ENCODE results near the gene P2RX4. TPM values are rescaled to one million over a fixed set of nuclear protein-coding genes. Genes with fewer than 3 reads are reported as not detected.

The P2RX4 gene
- total and polyA plus RNA-seq, 7 experiments from 2014 or later = 34.1 to 56.9 (median 42.0) TPM

GRCh38 chr12:121239351-121240061 lies 29.6 kb downstream of the P2RX4 start:
- H3K27ac ChIP-seq (ENCODE audit: low read depth, low read length) = peak overlapping the region; percentile 87
- DNase-seq = peak in 4 of 9 donors; percentile 16 to 30 (median 22)
- peak overlapping the region; percentile 81 to 94 (median 88) for H3K4me3 Mint-ChIP-seq

GRCh38 chr12:121240062-121240420 lies 30.1 kb downstream of the P2RX4 start:
- intact Hi-C loops (cut with micrococcal nuclease) = loop anchor here (1.0 to 5.0 kb wide), 8 partner anchors 15 to 553 kb away; partner anchors contain the start of genes CAMKK2 (in 2 of the 2), MLEC (in 1 of the 2), P2RX4 (in 1 of the 2) and RNF34 (in 1 of the 2)
- peaks cover 0 to 3% (median 0%) of the 10 kb centered on the region in 11 donors for H3K9me3 Mint-ChIP-seq
- H3K4me3 Mint-ChIP-seq = peak overlapping the region; percentile 81 to 94 (median 88)
- ATAC-seq (no peak), DNase-seq (no peak)
- no peaks in the 10 kb centered on the region for H3K27me3 ChIP-seq (ENCODE audit: control insufficient read depth in 2 of 2, insufficient read depth in 2 of 2, low read length in 2 of 2)
- H3K27me3 Mint-ChIP-seq = no peaks in the 10 kb centered on the region
- H3K4me1 ChIP-seq (ENCODE audit: control insufficient read depth in 2 of 2, insufficient read depth in 2 of 2, low read length in 2 of 2) = peaks cover 30 to 44% of the 10 kb centered on the region in 2 donors
- peaks cover 0 to 21% (median 0%) of the 10 kb centered on the region in 3 experiments for H3K36me3 ChIP-seq (ENCODE audit: control insufficient read depth in 2 of 3, insufficient read depth in 3 of 3, low read length in 3 of 3)
- ChIA-PET CTCF (interaction anchor here (0.7 to 3.3 kb wide), 5 partner anchors 9 to 134 kb away, joined by 3 to 22 read pairs (median 4); no protein-coding TSS in a partner anchor), POLR2A (interaction anchor here (0.8 to 3.2 kb wide), 11 partner anchors 8 to 281 kb away, joined by 3 to 49 read pairs (median 3); no protein-coding TSS in a partner anchor)
- peaks cover 26 to 57% (median 47%) of the 10 kb centered on the region in 7 donors for H3K4me1 Mint-ChIP-seq
- H3K36me3 Mint-ChIP-seq = peaks cover 0 to 21% (median 8%) of the 10 kb centered on the region in 5 donors
- peak overlapping the region; percentile 87 for H3K27ac ChIP-seq (ENCODE audit: low read depth, low read length)
- peak overlapping the region; percentile 90 to 100 (median 99) for H3K27ac Mint-ChIP-seq
- peak overlapping the region; percentile 71 for H3K4me3 ChIP-seq (ENCODE audit: low read length)
- no peaks in the 10 kb centered on the region for H3K9me3 ChIP-seq (ENCODE audit: control insufficient read depth in 2 of 3, low read length in 3 of 3)

More at GRCh38 chr12:121239351-121240061, 29.6 kb downstream of the P2RX4 start:
- Histone ChIP-seq H3K4me3 (ENCODE audit: low read length) (peak overlapping the region; percentile 71), H3K36me3 (ENCODE audit: control insufficient read depth in 2 of 3, insufficient read depth in 3 of 3, low read length in 3 of 3) (peaks cover 0 to 24% (median 0%) of the 10 kb centered on the region in 3 experiments), H3K9me3 (ENCODE audit: control insufficient read depth in 2 of 3, low read length in 3 of 3) (no peaks in the 10 kb centered on the region), H3K4me1 (ENCODE audit: control insufficient read depth in 2 of 2, insufficient read depth in 2 of 2, low read length in 2 of 2) (peaks cover 30 to 44% of the 10 kb centered on the region in 2 donors), H3K27me3 (ENCODE audit: control insufficient read depth in 2 of 2, insufficient read depth in 2 of 2, low read length in 2 of 2) (no peaks in the 10 kb centered on the region)
- CTCF ChIA-PET = interaction anchor here (0.7 to 3.3 kb wide), 6 partner anchors 9 to 203 kb away, joined by 3 to 22 read pairs (median 4); no protein-coding TSS in a partner anchor
- H3K36me3 Mint-ChIP-seq = peaks cover 3 to 24% (median 11%) of the 10 kb centered on the region in 5 donors
- intact Hi-C loops (cut with micrococcal nuclease) = loop anchor here (1.0 to 5.0 kb wide), 8 partner anchors 15 to 553 kb away; partner anchors contain the start of genes CAMKK2 (in 2 of the 2), MLEC (in 1 of the 2), P2RX4 (in 1 of the 2) and RNF34 (in 1 of the 2)
- no peaks in the 10 kb centered on the region for H3K27me3 Mint-ChIP-seq
- peaks cover 26 to 57% (median 47%) of the 10 kb centered on the region in 7 donors for H3K4me1 Mint-ChIP-seq
- no peak for ATAC-seq
- peak overlapping the region; percentile 90 to 100 (median 99) for H3K27ac Mint-ChIP-seq
- peaks cover 0 to 3% (median 0%) of the 10 kb centered on the region in 11 donors for H3K9me3 Mint-ChIP-seq
- POLR2A ChIA-PET = interaction anchor here (0.6 to 3.2 kb wide), 15 partner anchors 8 to 280 kb away, joined by 3 to 49 read pairs (median 3); partner anchors contain the start of gene CAMKK2

GRCh38 chr12:121240484-121241101 lies 30.7 kb downstream of the P2RX4 start:
- no peaks in the 10 kb centered on the region for H3K9me3 ChIP-seq (ENCODE audit: control insufficient read depth in 2 of 3, low read length in 3 of 3)
- H3K27me3 ChIP-seq (ENCODE audit: control insufficient read depth in 2 of 2, insufficient read depth in 2 of 2, low read length in 2 of 2) = no peaks in the 10 kb centered on the region
- Mint-ChIP-seq H3K36me3 (peaks cover 0 to 21% (median 8%) of the 10 kb centered on the region in 5 donors), H3K27ac (peak overlapping the region; percentile 90 to 100 (median 99)), H3K4me1 (peaks cover 26 to 57% (median 47%) of the 10 kb centered on the region in 7 donors), H3K27me3 (no peaks in the 10 kb centered on the region), H3K4me3 (peak overlapping the region; percentile 81 to 94 (median 88)), H3K9me3 (peaks cover 0 to 3% (median 0%) of the 10 kb centered on the region in 11 donors)
- ChIA-PET CTCF (interaction anchor here (0.7 to 3.3 kb wide), 3 partner anchors 10 to 19 kb away, joined by 4 to 22 read pairs (median 8); no protein-coding TSS in a partner anchor), POLR2A (interaction anchor here (0.9 to 3.2 kb wide), 7 partner anchors 10 to 160 kb away, joined by 3 to 49 read pairs (median 4); no protein-coding TSS in a partner anchor)
- peaks cover 30 to 44% of the 10 kb centered on the region in 2 donors for H3K4me1 ChIP-seq (ENCODE audit: control insufficient read depth in 2 of 2, insufficient read depth in 2 of 2, low read length in 2 of 2)
- peaks cover 0 to 17% (median 0%) of the 10 kb centered on the region in 3 experiments for H3K36me3 ChIP-seq (ENCODE audit: control insufficient read depth in 2 of 3, insufficient read depth in 3 of 3, low read length in 3 of 3)
- DNase-seq = peak; percentile 78 to 99 (median 96)
- peak overlapping the region; percentile 87 for H3K27ac ChIP-seq (ENCODE audit: low read depth, low read length)
- intact Hi-C loops (cut with micrococcal nuclease) = loop anchor here (1.0 to 5.0 kb wide), 8 partner anchors 16 to 554 kb away; partner anchors contain the start of genes CAMKK2 (in 2 of the 2), MLEC (in 1 of the 2), P2RX4 (in 1 of the 2) and RNF34 (in 1 of the 2)
- peak overlapping the region; percentile 71 for H3K4me3 ChIP-seq (ENCODE audit: low read length)
- peak; percentile 95 for ATAC-seq

DNA sequence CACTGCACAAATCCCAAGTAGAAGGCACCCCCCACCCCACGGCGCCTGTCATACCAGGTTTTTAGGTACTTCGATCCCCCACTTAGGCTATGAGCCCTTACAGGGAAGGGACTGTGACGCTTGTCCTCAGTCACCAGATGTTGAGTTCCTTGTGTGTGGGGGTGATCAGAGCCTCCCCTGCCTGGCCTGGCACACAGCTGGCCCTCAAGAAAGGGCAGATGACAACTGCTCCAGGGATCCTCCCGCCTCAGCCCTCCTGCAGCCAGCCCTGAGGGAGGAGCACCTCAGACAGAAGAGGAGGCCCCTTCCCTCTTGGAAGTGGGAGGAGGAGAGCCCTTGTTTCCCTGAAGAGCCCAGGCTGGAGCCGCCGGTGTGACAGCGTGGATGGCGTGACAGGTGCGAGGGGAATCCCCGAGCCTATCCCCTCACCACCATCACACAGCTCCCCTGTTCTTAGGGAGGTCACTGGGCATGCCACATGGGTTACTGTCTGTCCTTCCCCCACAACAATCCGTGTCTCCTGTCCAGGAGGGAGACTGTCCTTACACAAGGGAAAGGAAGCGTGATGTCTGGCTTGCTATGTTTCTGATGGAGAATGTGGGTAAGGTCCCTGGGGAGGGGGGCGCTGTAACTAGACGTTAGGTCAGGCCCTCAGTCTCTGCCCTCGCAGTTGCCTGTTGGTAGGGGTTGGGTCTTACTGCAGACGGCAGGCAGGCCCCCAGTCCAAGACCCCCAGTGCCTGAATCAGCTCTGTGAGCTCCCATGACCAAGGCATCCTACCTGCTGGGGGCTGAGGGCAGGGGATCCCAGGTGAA lies 31.4 kb downstream of the P2RX4 start:
- CTCF ChIA-PET = interaction anchor here (2.3 to 3.3 kb wide), 2 partner anchors 11 to 17 kb away, joined by 8 to 22 read pairs; no protein-coding TSS in a partner anchor
- H3K27ac ChIP-seq (ENCODE audit: low read depth, low read length) = peak overlapping the region; percentile 87
- Mint-ChIP-seq H3K36me3 (peaks cover 0 to 17% (median 7%) of the 10 kb centered on the region in 5 donors), H3K4me1 (peaks cover 26 to 57% (median 47%) of the 10 kb centered on the region in 7 donors), H3K4me3 (peak overlapping the region; percentile 81 to 94 (median 88)), H3K27ac (peak overlapping the region; percentile 90 to 100 (median 99)), H3K9me3 (peaks cover 0 to 3% (median 0%) of the 10 kb centered on the region in 11 donors), H3K27me3 (no peaks in the 10 kb centered on the region)
- POLR2A ChIA-PET = interaction anchor here (0.7 to 3.2 kb wide), 4 partner anchors 11 to 36 kb away, joined by 3 to 49 read pairs (median 5); no protein-coding TSS in a partner anchor
- H3K9me3 ChIP-seq (ENCODE audit: control insufficient read depth in 2 of 3, low read length in 3 of 3) = no peaks in the 10 kb centered on the region
- H3K36me3 ChIP-seq (ENCODE audit: control insufficient read depth in 2 of 3, insufficient read depth in 3 of 3, low read length in 3 of 3) = peaks cover 0 to 9% (median 0%) of the 10 kb centered on the region in 3 experiments
- peak overlapping the region; percentile 71 for H3K4me3 ChIP-seq (ENCODE audit: low read length)
- peaks cover 30 to 44% of the 10 kb centered on the region in 2 donors for H3K4me1 ChIP-seq (ENCODE audit: control insufficient read depth in 2 of 2, insufficient read depth in 2 of 2, low read length in 2 of 2)
- H3K27me3 ChIP-seq (ENCODE audit: control insufficient read depth in 2 of 2, insufficient read depth in 2 of 2, low read length in 2 of 2) = no peaks in the 10 kb centered on the region
- intact Hi-C loops (cut with micrococcal nuclease) = loop anchor here (2.0 to 5.0 kb wide), 4 partner anchors 17 to 555 kb away; partner anchors contain the start of genes CAMKK2 (in 1 of the 2) and MLEC (in 1 of the 2)
- no peak for ATAC-seq
- peak in 1 of 9 donors; percentile 18 for DNase-seq

- H3K36me3 Mint-ChIP-seq = peaks cover 6 to 22% (median 8%) of the 10 kb centered on the region in 5 donors
- H3K9me3 Mint-ChIP-seq = peaks cover 0 to 3% (median 0%) of the 10 kb centered on the region in 11 donors
- POLR2A ChIA-PET = no interaction called here
- ATAC-seq (no peak), DNase-seq (no peak)
- H3K9me3 ChIP-seq (ENCODE audit: control insufficient read depth in 2 of 3, low read length in 3 of 3) = no peaks in the 10 kb centered on the region
- H3K27ac Mint-ChIP-seq = no peak overlapping the region
- peaks cover 0 to 35% (median 4%) of the 10 kb centered on the region in 3 experiments for H3K36me3 ChIP-seq (ENCODE audit: control insufficient read depth in 2 of 3, insufficient read depth in 3 of 3, low read length in 3 of 3)
- no peak overlapping the region for H3K4me3 Mint-ChIP-seq
- H3K4me1 Mint-ChIP-seq = peaks cover 14 to 33% (median 25%) of the 10 kb centered on the region in 7 donors
- peaks cover 14 to 23% of the 10 kb centered on the region in 2 donors for H3K4me1 ChIP-seq (ENCODE audit: control insufficient read depth in 2 of 2, insufficient read depth in 2 of 2, low read length in 2 of 2)
- H3K27ac ChIP-seq (ENCODE audit: low read depth, low read length) = no peak overlapping the region
- CTCF ChIA-PET = no interaction called here
- no peak overlapping the region for H3K4me3 ChIP-seq (ENCODE audit: low read length)
- intact Hi-C loops (cut with micrococcal nuclease) = no loop called here
- no peaks in the 10 kb centered on the region for H3K27me3 ChIP-seq (ENCODE audit: control insufficient read depth in 2 of 2, insufficient read depth in 2 of 2, low read length in 2 of 2)
- H3K27me3 Mint-ChIP-seq = no peaks in the 10 kb centered on the region
Measured at GRCh38 chr12:121245031-121245430, 35.1 kb downstream of the P2RX4 start.

All from naive thymus-derived CD4-positive, alpha-beta T cell (primary cell).